Measurements from ENCODE around the gene WDFY2.
"Not testable (repeated sequence)": the region's sequence is repeated elsewhere in the genome, so short reads cannot be mapped to it uniquely, and the experiment has no call there.

DNA sequence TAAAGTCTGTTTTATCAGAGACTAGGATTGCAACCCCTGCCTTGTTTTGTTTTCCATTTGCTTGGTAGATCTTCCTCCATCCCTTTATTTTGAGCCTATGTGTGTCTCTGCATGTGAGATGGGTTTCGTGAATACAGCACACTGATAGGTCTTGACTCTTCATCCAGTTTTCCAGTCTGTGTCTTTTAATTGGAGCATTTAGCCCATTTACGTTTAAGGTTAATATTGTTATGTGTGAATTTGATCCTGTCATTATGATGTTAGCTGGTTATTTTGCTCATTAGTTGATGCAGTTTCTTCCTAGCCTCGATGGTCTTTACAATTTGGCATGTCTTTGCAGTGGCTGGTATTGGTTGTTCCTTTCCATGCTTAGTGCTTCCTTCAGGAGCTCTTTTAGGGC, 67.9 kb downstream of the WDFY2 start:
- not testable (repeated sequence) for TF ChIP-seq EZH2 (IDR thresholded peaks at IDR 0.05; ENCODE audit: insufficient read depth, poor library complexity, severe bottlenecking); EZH2phosphoT487 (IDR thresholded peaks at IDR 0.05; ENCODE audit: insufficient read depth, low read depth)

Measured in GM23248 (cell line).